ENCODE results near the gene PTH1R.
A peak's percentile ranks its signal among the peaks of the same experiment; 100 is the strongest.

Gene PTH1R

GRCh38 chr3:46864061-46864881 lies 13.2 kb upstream of the PTH1R start:
- DNase-seq (ENCODE audit: low read depth, low spot score) = no peak

GRCh38 chr3:46865031-46865507 lies 12.5 kb upstream of the PTH1R start:
- DNase-seq (ENCODE audit: low read depth, low spot score) = no peak

GRCh38 chr3:46865546-46865945 lies 12.0 kb upstream of the PTH1R start:
- no peak for DNase-seq (ENCODE audit: low read depth, low spot score)

- no peak for DNase-seq (ENCODE audit: low read depth, low spot score)
These were observed 11.4 kb upstream of the PTH1R start for GRCh38 chr3:46866032-46866595.

GRCh38 chr3:46866720-46867549 lies 10.6 kb upstream of the PTH1R start:
- no peak for DNase-seq (ENCODE audit: low read depth, low spot score)

GRCh38 chr3:46867550-46867898 lies 10.0 kb upstream of the PTH1R start:
- no peak for DNase-seq (ENCODE audit: low read depth, low spot score)

- no peak for DNase-seq (ENCODE audit: low read depth, low spot score)
These were observed 9.2 kb upstream of the PTH1R start for GRCh38 chr3:46868287-46868686.

- no peak for DNase-seq (ENCODE audit: low read depth, low spot score)
These were observed 8.6 kb upstream of the PTH1R start for GRCh38 chr3:46868948-46869347.

- no peak for DNase-seq (ENCODE audit: low read depth, low spot score)
These were observed 8.1 kb upstream of the PTH1R start for GRCh38 chr3:46869440-46869839.

GRCh38 chr3:46870651-46871050 lies 6.9 kb upstream of the PTH1R start:
- no peak for DNase-seq (ENCODE audit: low read depth, low spot score)

- no peak for DNase-seq (ENCODE audit: low read depth, low spot score)
These were observed 6.3 kb upstream of the PTH1R start for GRCh38 chr3:46871222-46871621.

- DNase-seq (ENCODE audit: low read depth, low spot score) = no peak
These were observed 4.0 kb upstream of the PTH1R start for GRCh38 chr3:46873521-46873920.

GRCh38 chr3:46874430-46874829 lies 3.1 kb upstream of the PTH1R start:
- DNase-seq (ENCODE audit: low read depth, low spot score) = peak; percentile 37

- DNase-seq (ENCODE audit: low read depth, low spot score) = no peak
These were observed 2.0 kb upstream of the PTH1R start for GRCh38 chr3:46875560-46875959.

GRCh38 chr3:46876313-46877300 lies 914 bp upstream of the PTH1R start:
- DNase-seq (ENCODE audit: low read depth, low spot score) = no peak

- DNase-seq (ENCODE audit: low read depth, low spot score) = no peak
These were observed 1.4 kb downstream of the PTH1R start for GRCh38 chr3:46878781-46879436.

- no peak for DNase-seq (ENCODE audit: low read depth, low spot score)
These were observed 3.5 kb downstream of the PTH1R start for GRCh38 chr3:46880884-46881595.

GRCh38 chr3:46881596-46882376 lies 4.3 kb downstream of the PTH1R start:
- no peak for DNase-seq (ENCODE audit: low read depth, low spot score)

- DNase-seq (ENCODE audit: low read depth, low spot score) = no peak
These were observed 5.0 kb downstream of the PTH1R start for GRCh38 chr3:46882377-46883053.

Data from smooth muscle cell of the brain vasculature (primary cell).